Measurements from ENCODE around the gene PUS1. TPM values are rescaled to one million over a fixed set of nuclear protein-coding genes. Genes with fewer than 3 reads are reported as not detected.

Gene PUS1
- total and polyA plus RNA-seq, 8 donors = 11.3 to 30.1 (median 16.8) TPM

DNA sequence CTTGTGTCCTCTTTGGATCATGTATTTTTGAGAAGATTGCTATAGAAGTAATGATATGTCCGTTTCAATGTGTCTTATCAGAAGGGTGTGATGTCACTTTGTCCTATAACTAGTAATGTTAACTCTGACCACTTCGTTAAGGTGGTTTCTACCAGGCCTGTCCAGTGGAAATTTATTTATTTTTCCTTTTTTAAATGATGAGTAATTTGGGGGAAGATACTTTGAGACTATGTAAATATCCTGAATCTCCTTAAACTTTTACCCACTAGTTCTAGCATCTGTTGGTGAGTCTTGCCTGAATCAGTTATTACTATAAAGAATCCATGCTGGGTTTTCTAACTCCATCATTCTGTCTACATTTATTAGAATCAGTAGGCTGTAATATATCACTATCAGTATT is 36.0 kb downstream of the PUS1 start:
- DNase-seq = no peak
- intact Hi-C loops (cut with DNase I) = no loop called here
- H3K36me3 ChIP-seq = peaks cover 0 to 34% of the 10 kb centered on the region in 2 donors
- ATAC-seq = no peak
- H3K9me3 ChIP-seq = no peaks in the 10 kb centered on the region
- no peaks in the 10 kb centered on the region for H3K27me3 ChIP-seq
- TF ChIP-seq CTCF (IDR thresholded peaks at IDR 0.05) = no peak
- H3K4me3 ChIP-seq = no peak overlapping the region
- peaks cover 0 to 12% of the 10 kb centered on the region in 2 donors for H3K4me1 ChIP-seq
- no peak overlapping the region for H3K27ac ChIP-seq

DNA sequence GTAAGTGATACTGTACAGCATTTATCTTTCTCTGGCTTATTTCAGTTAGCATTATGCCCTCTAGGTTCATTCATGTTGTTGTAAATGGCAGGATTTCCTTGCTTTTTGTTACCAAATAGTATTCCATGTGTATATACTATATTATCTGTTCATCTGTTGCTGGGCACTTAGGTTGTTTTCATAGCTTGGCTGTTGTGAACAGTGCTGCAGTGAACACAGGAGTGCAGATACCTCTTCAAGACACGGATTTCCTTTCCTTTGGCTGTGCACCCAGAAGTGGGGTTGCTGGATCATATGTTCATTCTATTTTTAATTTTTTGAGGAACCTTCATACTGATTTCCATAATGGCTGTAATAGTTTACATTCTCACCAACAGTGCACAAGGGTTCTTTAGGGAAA is 42.1 kb downstream of the PUS1 start:
- DNase-seq (no peak), ATAC-seq (no peak)
- Histone ChIP-seq H3K4me3 (no peak overlapping the region), H3K27me3 (no peaks in the 10 kb centered on the region), H3K36me3 (peaks cover 0 to 14% of the 10 kb centered on the region in 2 donors), H3K27ac (no peak overlapping the region), H3K9me3 (no peaks in the 10 kb centered on the region), H3K4me1 (peaks cover 0 to 5% of the 10 kb centered on the region in 2 donors)
- no peak for TF ChIP-seq CTCF (IDR thresholded peaks at IDR 0.05)
- intact Hi-C loops (cut with DNase I) = no loop called here

DNA sequence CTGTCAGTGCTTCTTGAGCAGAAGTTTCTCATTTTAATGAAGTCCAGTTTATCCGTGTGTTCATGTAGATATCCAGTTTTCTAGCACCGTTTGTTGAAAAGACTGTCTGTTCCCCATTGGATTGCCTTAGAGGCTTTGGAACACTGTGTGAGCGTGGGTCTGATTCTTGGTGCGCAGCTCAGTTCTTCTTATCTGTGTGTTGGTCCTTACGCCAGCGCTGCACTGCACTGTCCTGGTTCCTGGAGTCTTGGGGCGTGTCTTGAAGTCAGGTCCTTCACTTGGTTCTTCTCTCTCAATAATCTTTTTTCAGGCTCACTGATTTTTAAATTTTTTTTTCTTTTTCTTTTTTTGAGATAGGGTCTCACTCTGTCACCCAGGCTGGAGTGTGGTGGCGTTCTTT is 46.2 kb downstream of the PUS1 start:
- no peaks in the 10 kb centered on the region for H3K9me3 ChIP-seq
- H3K4me3 ChIP-seq = no peak overlapping the region
- ATAC-seq (no peak), DNase-seq (no peak)
- no peaks in the 10 kb centered on the region for H3K27me3 ChIP-seq
- intact Hi-C loops (cut with DNase I) = no loop called here
- H3K27ac ChIP-seq = no peak overlapping the region
- H3K36me3 ChIP-seq = peaks cover 0 to 33% of the 10 kb centered on the region in 2 donors
- H3K4me1 ChIP-seq = peaks cover 0 to 2% of the 10 kb centered on the region in 2 donors
- TF ChIP-seq CTCF (IDR thresholded peaks at IDR 0.05) = no peak

- TF ChIP-seq CTCF (IDR thresholded peaks at IDR 0.05) = no peak
- peaks cover 0 to 66% of the 10 kb centered on the region in 2 donors for H3K36me3 ChIP-seq
- no peak overlapping the region for H3K27ac ChIP-seq
- H3K4me3 ChIP-seq = no peak overlapping the region
- H3K4me1 ChIP-seq = peaks cover 0 to 5% of the 10 kb centered on the region in 2 donors
- intact Hi-C loops (cut with DNase I) = no loop called here
- no peaks in the 10 kb centered on the region for H3K9me3 ChIP-seq
- ATAC-seq = no peak
- no peak for DNase-seq
- no peaks in the 10 kb centered on the region for H3K27me3 ChIP-seq
Measured at GRCh38 chr12:131979606-131980005, 50.5 kb downstream of the PUS1 start.

DNA sequence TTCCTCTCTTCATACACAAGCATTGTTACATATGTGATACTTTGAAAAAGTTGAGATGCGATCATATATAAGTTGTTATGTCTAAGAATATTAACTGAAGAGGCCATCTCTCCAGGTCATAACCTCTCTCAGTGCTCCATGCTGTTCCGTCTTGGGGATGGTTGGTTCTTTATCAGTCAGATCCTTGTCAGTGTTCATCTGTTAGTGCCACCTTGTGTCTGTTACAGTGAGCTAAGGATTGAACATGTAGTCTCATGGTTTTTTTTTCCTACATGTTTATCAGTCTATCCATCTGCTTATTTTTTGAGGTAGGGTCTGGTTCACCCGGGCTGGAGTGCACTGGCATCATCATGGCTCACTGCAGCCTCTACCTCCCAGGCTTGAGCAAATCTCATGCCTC is 51.2 kb downstream of the PUS1 start:
- Histone ChIP-seq H3K9me3 (no peaks in the 10 kb centered on the region), H3K4me1 (peaks cover 0 to 10% of the 10 kb centered on the region in 2 donors), H3K27me3 (no peaks in the 10 kb centered on the region), H3K4me3 (no peak overlapping the region), H3K36me3 (peaks cover 0 to 70% of the 10 kb centered on the region in 2 donors), H3K27ac (no peak overlapping the region)
- DNase-seq (no peak), ATAC-seq (no peak)
- intact Hi-C loops (cut with DNase I) = no loop called here
- no peak for TF ChIP-seq CTCF (IDR thresholded peaks at IDR 0.05)
